ENCODE data around the gene RYR2. TPM values are rescaled to one million over a fixed set of nuclear protein-coding genes. Genes with fewer than 3 reads are reported as not detected.
A peak's percentile ranks its signal among the peaks of the same experiment; 100 is the strongest.

RYR2 gene
- polyA plus RNA-seq, 2 of the 4 experiments (the other 2 are of a cell fraction): 0.06 TPM; not detected in 1

DNA sequence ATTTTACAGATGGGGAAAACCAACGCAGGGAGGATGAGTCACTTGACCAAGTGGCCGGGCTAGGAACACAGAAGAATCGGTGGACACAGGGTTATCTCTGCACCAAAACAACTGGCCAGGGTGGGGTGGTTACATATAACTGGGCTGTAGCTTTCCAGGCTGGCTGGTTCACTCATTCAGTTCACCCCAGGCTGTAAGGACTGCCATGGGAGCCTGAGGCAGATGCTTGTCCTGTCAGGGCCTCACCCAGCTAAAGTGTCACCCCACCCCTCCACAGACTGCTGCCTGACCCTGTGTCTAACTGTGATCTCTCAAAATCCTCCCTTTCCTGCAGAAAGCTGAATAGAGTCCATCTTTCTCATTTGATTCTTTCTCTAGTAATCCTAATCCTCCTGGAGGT, 387.3 kb downstream of the RYR2 start:
- POLR2A ChIA-PET: no interaction called here
- Histone ChIP-seq H3K4me2 (no peak overlapping the region), H3K4me3 (no peak overlapping the region), H3K27ac (no peak overlapping the region), H3K9me3 (no peaks in the 10 kb centered on the region), H3K4me1 (no peaks in the 10 kb centered on the region)
- CTCF ChIA-PET: no interaction called here
- TF ChIP-seq EHMT2 (IDR thresholded peaks at IDR 0.05; ENCODE audit: low read depth): no peak
- TF ChIP-seq CHD2 (IDR thresholded peaks at IDR 0.05; ENCODE audit: low read length, partially characterized antibody): no peak
- no peak for TF ChIP-seq MAZ (IDR thresholded peaks at IDR 0.05; ENCODE audit: borderline replicate concordance, low read depth, low read length)
- no peak for TF ChIP-seq NFE2L2 (conservative IDR thresholded peaks at IDR 0.05; ENCODE audit: low read length)
- TF ChIP-seq RNF2 (IDR thresholded peaks at IDR 0.05; ENCODE audit: borderline replicate concordance, low read depth): no peak
- DNase-seq (ENCODE audit: low read depth in 1 of 2, low spot score in 1 of 2) (no peak), FAIRE-seq (no peak), ATAC-seq (no peak)
- WGBS (ENCODE audit: missing lambda C conversion rate): 25% methylated on average over 2 of the region's 3 CpGs

GRCh38 chr1:237431448-237431847, 389.5 kb downstream of the RYR2 start:
- H3K4me2 ChIP-seq: no peak overlapping the region
- FAIRE-seq (no peak), DNase-seq (ENCODE audit: low read depth in 1 of 2, low spot score in 1 of 2) (no peak), ATAC-seq (no peak)
- ChIA-PET CTCF (interaction anchor here (1.1 kb wide), 1 partner anchor 131 kb away, joined by 4 read pairs; no protein-coding TSS in a partner anchor), POLR2A (no interaction called here)
- no peak overlapping the region for H3K27ac ChIP-seq
- no peak overlapping the region for H3K4me3 ChIP-seq
- no peaks in the 10 kb centered on the region for H3K9me3 ChIP-seq
- H3K4me1 ChIP-seq: no peaks in the 10 kb centered on the region
- TF ChIP-seq EP300 (IDR thresholded peaks at IDR 0.05) (no peak), MAFK (IDR thresholded peaks at IDR 0.05; ENCODE audit: partially characterized antibody) (peak; percentile 43)

- Histone ChIP-seq H3K4me2 (no peak overlapping the region), H3K4me1 (no peaks in the 10 kb centered on the region), H3K4me3 (no peak overlapping the region), H3K27ac (no peak overlapping the region), H3K9me3 (no peaks in the 10 kb centered on the region)
- FAIRE-seq (no peak), ATAC-seq (no peak), DNase-seq (ENCODE audit: low read depth in 1 of 2, low spot score in 1 of 2) (no peak)
- WGBS (ENCODE audit: missing lambda C conversion rate): 0% methylated on average over 2 of the region's 2 CpGs
- POLR2A ChIA-PET: no interaction called here
- CTCF ChIA-PET: no interaction called here
- no peak for TF ChIP-seq JUN (IDR thresholded peaks at IDR 0.05)
- no peak for TF ChIP-seq POLR2A (IDR thresholded peaks at IDR 0.05; ENCODE audit: low read length)
- TF ChIP-seq CTCF (IDR thresholded peaks at IDR 0.05): no peak
- no peak for TF ChIP-seq RCOR1 (IDR thresholded peaks at IDR 0.05; ENCODE audit: low read depth, low read length)
- no peak for TF ChIP-seq CHD4 (IDR thresholded peaks at IDR 0.05; ENCODE audit: borderline replicate concordance)
- no peak for TF ChIP-seq BHLHE40 (IDR thresholded peaks at IDR 0.05; ENCODE audit: low read depth, low read length)
- TF ChIP-seq NFE2L2 (conservative IDR thresholded peaks at IDR 0.05; ENCODE audit: low read length): no peak
- no peak for TF ChIP-seq FOSB (CRISPR knock-in tag; IDR thresholded peaks at IDR 0.05)
- TF ChIP-seq HOXA7 (CRISPR knock-in tag; IDR thresholded peaks at IDR 0.05): no peak
- TF ChIP-seq EHMT2 (IDR thresholded peaks at IDR 0.05; ENCODE audit: low read depth): no peak
- TF ChIP-seq TFCP2L1 (CRISPR knock-in tag; IDR thresholded peaks at IDR 0.05): no peak
- no peak for TF ChIP-seq POLR2AphosphoS2 (conservative IDR thresholded peaks at IDR 0.05; ENCODE audit: low read length)
- TF ChIP-seq SREBF2 (IDR thresholded peaks at IDR 0.05): no peak
- TF ChIP-seq HEYL (CRISPR knock-in tag; IDR thresholded peaks at IDR 0.05): no peak
- TF ChIP-seq ESRRA (IDR thresholded peaks at IDR 0.05; ENCODE audit: borderline replicate concordance, low read length): no peak
- TF ChIP-seq SMC3 (IDR thresholded peaks at IDR 0.05): no peak
- no peak for TF ChIP-seq CBX2 (IDR thresholded peaks at IDR 0.05; ENCODE audit: borderline replicate concordance, low read depth)
- TF ChIP-seq RAD21 (conservative IDR thresholded peaks at IDR 0.05 in 1 of 2, IDR thresholded peaks at IDR 0.05 in 1 of 2): no peak
These were observed 398.4 kb downstream of the RYR2 start for GRCh38 chr1:237440346-237440745.

Measured in A549 (cell line).